HEK293 (cell line): ENCODE results near the gene KLK11.
A peak's percentile ranks its signal among the peaks of the same experiment; 100 is the strongest.

Experiments used
- CTCF ChIA-PET: fragments of 350-600 bp; formaldehyde crosslinking; extraction: SDS; loops from one replicate; lab custom pipeline; 2021; ENCODE audit warnings: antibody characterized with exemption; lab: Yijun Ruan, JAX
- POLR2A ChIA-PET: fragments of 300-600 bp; formaldehyde crosslinking; extraction: SDS; loops from one replicate; lab custom pipeline; 2020; ENCODE audit warnings: antibody characterized with exemption, inconsistent platforms; lab: Yijun Ruan, JAX
- H3K27ac ChIP-seq: fragments of 200-500 bp; sonication (Bioruptor generic); 2 replicates; pipeline ENCODE4 v1.5.1; 2014; ENCODE audit warnings: low read depth, low read length, control low read depth, inconsistent platforms; ENCODE audit errors: extremely low read depth
- H3K36me3 ChIP-seq, 2 experiments: fragments of 200-500 bp in 1 of 2; sonication (Bioruptor generic) in 1 of 2; 1 replicate in 1 of 2; 2 replicates in 1 of 2; pipeline ENCODE4 v1.5.1; 2014 to 2017; ENCODE audit warnings: inconsistent platforms in 2 of 2, low read length in 2 of 2; ENCODE audit not compliant: control insufficient read depth in 2 of 2, insufficient read depth in 1 of 2
- H3K4me1 ChIP-seq: fragments of 200-500 bp; sonication (Bioruptor generic); 2 replicates; pipeline ENCODE4 v1.5.1; 2014; ENCODE audit warnings: mild to moderate bottlenecking, low read length, inconsistent platforms; ENCODE audit not compliant: control insufficient read depth, insufficient read depth
- H3K4me3 ChIP-seq: 2 replicates; pipeline ENCODE4 v1.5.1; 2011; ENCODE audit warnings: low read depth, mild to moderate bottlenecking, control low read depth, low read length, moderate library complexity
- H3K9me3 ChIP-seq: fragments of 200-500 bp; sonication (Bioruptor generic); 2 replicates; pipeline ENCODE4 v1.5.1; 2014; ENCODE audit warnings: low read depth, low read length, inconsistent platforms; ENCODE audit not compliant: control insufficient read depth, insufficient read depth
- FEZF1 ChIP-seq: fragments of 450-650 bp; formaldehyde crosslinking; IDR thresholded peaks from 2 replicates; pipeline ENCODE4 v1.5.1; 2016; ENCODE audit warnings: missing biosample characterization, missing genetic modification characterization
- GLIS1 ChIP-seq: fragments of 450-650 bp; formaldehyde crosslinking; IDR thresholded peaks from 2 replicates; pipeline ENCODE4 v1.5.1; 2016; ENCODE audit warnings: missing biosample characterization, missing genetic modification characterization
- GLIS2 ChIP-seq: fragments of 450-650 bp; formaldehyde crosslinking; IDR thresholded peaks from 2 replicates; pipeline ENCODE4 v1.5.1; 2016; ENCODE audit warnings: missing biosample characterization, missing genetic modification characterization
- HIC1 ChIP-seq: fragments of 450-650 bp; formaldehyde crosslinking; IDR thresholded peaks from 2 replicates; pipeline ENCODE4 v1.5.1; 2016; ENCODE audit warnings: missing biosample characterization, missing genetic modification characterization
- HOXA7 ChIP-seq: sonication (generic); formaldehyde crosslinking; IDR thresholded peaks from 2 replicates; pipeline ENCODE4 v1.8.1; 2022; ENCODE audit warnings: missing genetic modification reagents, borderline replicate concordance
- IKZF3 ChIP-seq: fragments of 450-650 bp; IDR thresholded peaks from 2 replicates; pipeline ENCODE4 v1.5.0; 2018; ENCODE audit warnings: missing biosample characterization, mild to moderate bottlenecking, missing genetic modification characterization, moderate library complexity
- KLF8 ChIP-seq: fragments of 450-650 bp; formaldehyde crosslinking; IDR thresholded peaks from 2 replicates; pipeline ENCODE4 v1.5.1; 2016; ENCODE audit warnings: missing biosample characterization, missing genetic modification characterization
- PATZ1 ChIP-seq: fragments of 450-650 bp; formaldehyde crosslinking; IDR thresholded peaks from 2 replicates; pipeline ENCODE4 v1.5.1; 2016; ENCODE audit warnings: missing biosample characterization, missing genetic modification characterization
- PRDM10 ChIP-seq: fragments of 450-650 bp; formaldehyde crosslinking; IDR thresholded peaks from 2 replicates; pipeline ENCODE4 v1.5.1; 2016; ENCODE audit warnings: missing biosample characterization, missing genetic modification characterization
- REST ChIP-seq: fragments of 450-650 bp; formaldehyde crosslinking; IDR thresholded peaks from 2 replicates; pipeline ENCODE4 v1.5.1; 2016; ENCODE audit warnings: missing biosample characterization, missing genetic modification characterization
- SCRT2 ChIP-seq: fragments of 450-650 bp; formaldehyde crosslinking; IDR thresholded peaks from 2 replicates; pipeline ENCODE4 v1.5.1; 2016; ENCODE audit warnings: missing biosample characterization, missing genetic modification characterization
- SP7 ChIP-seq: fragments of 450-650 bp; formaldehyde crosslinking; IDR thresholded peaks from 2 replicates; pipeline ENCODE4 v1.5.1; 2016; ENCODE audit warnings: missing biosample characterization, missing genetic modification characterization
- ZBTB20 ChIP-seq: fragments of 450-650 bp; formaldehyde crosslinking; IDR thresholded peaks from 2 replicates; pipeline ENCODE4 v1.5.1; 2016; ENCODE audit warnings: missing biosample characterization, missing genetic modification characterization
- ZFP3 ChIP-seq: fragments of 450-650 bp; formaldehyde crosslinking; IDR thresholded peaks from 2 replicates; pipeline ENCODE4 v1.5.1; 2016; ENCODE audit warnings: low read depth, missing biosample characterization, missing genetic modification characterization
- ZFP37 ChIP-seq: fragments of 450-650 bp; formaldehyde crosslinking; IDR thresholded peaks from 2 replicates; pipeline ENCODE4 v1.5.1; 2016; ENCODE audit warnings: missing biosample characterization, missing genetic modification characterization
- ZFP69B ChIP-seq: fragments of 450-650 bp; formaldehyde crosslinking; IDR thresholded peaks from 2 replicates; pipeline ENCODE4 v1.5.1; 2016; ENCODE audit warnings: missing biosample characterization, missing genetic modification characterization
- ZNF132 ChIP-seq: fragments of 450-650 bp; formaldehyde crosslinking; IDR thresholded peaks from 2 replicates; pipeline ENCODE4 v1.5.1; 2017; ENCODE audit warnings: missing biosample characterization, missing genetic modification characterization, borderline replicate concordance
- ZNF138 ChIP-seq: fragments of 450-650 bp; formaldehyde crosslinking; IDR thresholded peaks from 2 replicates; pipeline ENCODE4 v1.5.1; 2016; ENCODE audit warnings: missing biosample characterization, missing genetic modification characterization, borderline replicate concordance
- ZNF211 ChIP-seq: fragments of 450-650 bp; formaldehyde crosslinking; IDR thresholded peaks from 2 replicates; pipeline ENCODE4 v1.5.1; 2016; ENCODE audit warnings: low read depth, missing biosample characterization, missing genetic modification characterization
- ZNF423 ChIP-seq: fragments of 450-650 bp; formaldehyde crosslinking; IDR thresholded peaks from 2 replicates; pipeline ENCODE4 v1.5.1; 2016; ENCODE audit warnings: missing biosample characterization, missing genetic modification characterization
- ZNF704 ChIP-seq: fragments of 450-650 bp; formaldehyde crosslinking; IDR thresholded peaks from 2 replicates; pipeline ENCODE4 v1.5.1; 2016; ENCODE audit warnings: missing biosample characterization, missing genetic modification characterization
- ZNF830 ChIP-seq: fragments of 450-650 bp; IDR thresholded peaks from 2 replicates; pipeline ENCODE4 v1.5.0; 2018; ENCODE audit warnings: missing biosample characterization, missing genetic modification characterization, low read depth, mild to moderate bottlenecking, moderate library complexity
- ZXDB ChIP-seq: fragments of 450-650 bp; formaldehyde crosslinking; IDR thresholded peaks from 2 replicates; pipeline ENCODE4 v1.5.1; 2016; ENCODE audit warnings: missing biosample characterization, missing genetic modification characterization

Gene KLK11

GRCh38 chr19:51019544-51019925, 6.9 kb downstream of the KLK11 start, which contains the start of gene KLK10 (continued):
- TF ChIP-seq REST (tag by site-specific recombination) (no peak), ZNF830 (tag by site-specific recombination) (no peak), ZFP37 (tag by site-specific recombination) (no peak)

GRCh38 chr19:51018745-51019543, 7.5 kb downstream of the KLK11 start:
- Histone ChIP-seq H3K4me1 (no peaks in the 10 kb centered on the region; the same call in 1 of the 2 replicates), H3K4me3 (no peak overlapping the region)
- TF ChIP-seq GLIS1 (peak; percentile 49; the same call in 1 of the 2 replicates), PATZ1 (tag by site-specific recombination) (peak; percentile 72; the same call in 1 of the 2 replicates), KLF8 (peak; percentile 45; the same call in 1 of the 2 replicates), ZNF704 (tag by site-specific recombination) (no peak), GLIS2 (tag by site-specific recombination) (peak; percentile 70; the same call in 1 of the 2 replicates), ZFP3 (tag by site-specific recombination) (no peak), ZXDB (tag by site-specific recombination) (no peak), SCRT2 (tag by site-specific recombination) (no peak), ZNF423 (tag by site-specific recombination) (no peak), ZBTB20 (tag by site-specific recombination) (peak; percentile 55; the same call in 1 of the 2 replicates), ZNF211 (0 out of 2 replicates have a peak, but pooled peaks have one; percentile 3), PRDM10 (tag by site-specific recombination) (0 out of 2 replicates have a peak, but pooled peaks have one; percentile 17), ZNF138 (tag by site-specific recombination) (no peak), ZNF132 (no peak), HIC1 (no peak), SP7 (tag by site-specific recombination) (no peak), HOXA7 (CRISPR knock-in tag) (no peak), FEZF1 (tag by site-specific recombination) (no peak), ZFP69B (tag by site-specific recombination) (no peak), IKZF3 (no peak)

More at GRCh38 chr19:51018745-51019543, 7.5 kb downstream of the KLK11 start:
- Histone ChIP-seq H3K27ac (no peak overlapping the region), H3K9me3 (no peaks in the 10 kb centered on the region), H3K36me3 (no peaks in the 10 kb centered on the region)
- ChIA-PET POLR2A (interaction anchor here (0.7 to 1.0 kb wide), 3 partner anchors 73 to 227 kb away, joined by 3 to 4 read pairs (median 3); no protein-coding TSS in a partner anchor), CTCF (interaction anchor here (0.7 to 8.5 kb wide), 4 partner anchors 76 to 230 kb away, joined by 3 to 177 read pairs (median 9); no protein-coding TSS in a partner anchor)
